Measurements from ENCODE around the gene ZEB2.

The ZEB2 gene

GRCh38 chr2:144539289-144539782 is 19.4 kb upstream of the ZEB2 start:
- Histone ChIP-seq H3K4me3 (ENCODE audit: low read depth, low read length) (no peak overlapping the region), H3K27me3 (no peaks in the 10 kb centered on the region), H3K4me1 (no peaks in the 10 kb centered on the region), H3K9me3 (no peaks in the 10 kb centered on the region), H3K36me3 (no peaks in the 10 kb centered on the region)
- DNase-seq: no peak
- no peak for TF ChIP-seq CTCF (IDR thresholded peaks at IDR 0.05; ENCODE audit: low read depth, low read length)

- no peaks in the 10 kb centered on the region for H3K27me3 ChIP-seq
- no peaks in the 10 kb centered on the region for H3K9me3 ChIP-seq
- H3K4me1 ChIP-seq: no peaks in the 10 kb centered on the region
- H3K4me3 ChIP-seq (ENCODE audit: low read depth, low read length): no peak overlapping the region
- no peaks in the 10 kb centered on the region for H3K36me3 ChIP-seq
- no peak for TF ChIP-seq CTCF (IDR thresholded peaks at IDR 0.05; ENCODE audit: low read depth, low read length)
- DNase-seq: no peak
Observed at GRCh38 chr2:144535300-144535699, 15.4 kb upstream of the ZEB2 start.

- TF ChIP-seq CTCF (IDR thresholded peaks at IDR 0.05; ENCODE audit: low read depth, low read length): no peak
- Histone ChIP-seq H3K4me3 (ENCODE audit: low read depth, low read length) (no peak overlapping the region), H3K4me1 (no peaks in the 10 kb centered on the region), H3K27me3 (no peaks in the 10 kb centered on the region), H3K9me3 (no peaks in the 10 kb centered on the region), H3K36me3 (no peaks in the 10 kb centered on the region)
- no peak for DNase-seq
Observed at GRCh38 chr2:144533221-144533620, 13.3 kb upstream of the ZEB2 start.

- H3K36me3 ChIP-seq: no peaks in the 10 kb centered on the region
- no peak overlapping the region for H3K4me3 ChIP-seq (ENCODE audit: low read depth, low read length)
- DNase-seq: no peak
- TF ChIP-seq CTCF (IDR thresholded peaks at IDR 0.05; ENCODE audit: low read depth, low read length): no peak
- H3K4me1 ChIP-seq: no peaks in the 10 kb centered on the region
- no peaks in the 10 kb centered on the region for H3K27me3 ChIP-seq
- no peaks in the 10 kb centered on the region for H3K9me3 ChIP-seq
Observed at GRCh38 chr2:144530596-144530995, 10.7 kb upstream of the ZEB2 start.

- no peak overlapping the region for H3K4me3 ChIP-seq (ENCODE audit: low read depth, low read length)
- H3K9me3 ChIP-seq: no peaks in the 10 kb centered on the region
- no peaks in the 10 kb centered on the region for H3K36me3 ChIP-seq
- H3K4me1 ChIP-seq: no peaks in the 10 kb centered on the region
- TF ChIP-seq CTCF (IDR thresholded peaks at IDR 0.05; ENCODE audit: low read depth, low read length): no peak
- no peak for DNase-seq
- no peaks in the 10 kb centered on the region for H3K27me3 ChIP-seq
Observed at GRCh38 chr2:144529841-144530240, 9.9 kb upstream of the ZEB2 start.

GRCh38 chr2:144528108-144528507 is 8.2 kb upstream of the ZEB2 start:
- Histone ChIP-seq H3K9me3 (no peaks in the 10 kb centered on the region), H3K27me3 (no peaks in the 10 kb centered on the region), H3K4me3 (ENCODE audit: low read depth, low read length) (no peak overlapping the region), H3K36me3 (no peaks in the 10 kb centered on the region), H3K4me1 (no peaks in the 10 kb centered on the region)
- no peak for TF ChIP-seq CTCF (IDR thresholded peaks at IDR 0.05; ENCODE audit: low read depth, low read length)
- no peak for DNase-seq
